ENCODE measurements around the gene SYN1. TPM values are rescaled to one million over a fixed set of nuclear protein-coding genes. Genes with fewer than 3 reads are reported as not detected.
"Not testable (repeated sequence)": the region's sequence is repeated elsewhere in the genome, so short reads cannot be mapped to it uniquely, and the experiment has no call there.

Gene SYN1
- total RNA-seq, 1 experiment from 2014 or later = not detected

DNA sequence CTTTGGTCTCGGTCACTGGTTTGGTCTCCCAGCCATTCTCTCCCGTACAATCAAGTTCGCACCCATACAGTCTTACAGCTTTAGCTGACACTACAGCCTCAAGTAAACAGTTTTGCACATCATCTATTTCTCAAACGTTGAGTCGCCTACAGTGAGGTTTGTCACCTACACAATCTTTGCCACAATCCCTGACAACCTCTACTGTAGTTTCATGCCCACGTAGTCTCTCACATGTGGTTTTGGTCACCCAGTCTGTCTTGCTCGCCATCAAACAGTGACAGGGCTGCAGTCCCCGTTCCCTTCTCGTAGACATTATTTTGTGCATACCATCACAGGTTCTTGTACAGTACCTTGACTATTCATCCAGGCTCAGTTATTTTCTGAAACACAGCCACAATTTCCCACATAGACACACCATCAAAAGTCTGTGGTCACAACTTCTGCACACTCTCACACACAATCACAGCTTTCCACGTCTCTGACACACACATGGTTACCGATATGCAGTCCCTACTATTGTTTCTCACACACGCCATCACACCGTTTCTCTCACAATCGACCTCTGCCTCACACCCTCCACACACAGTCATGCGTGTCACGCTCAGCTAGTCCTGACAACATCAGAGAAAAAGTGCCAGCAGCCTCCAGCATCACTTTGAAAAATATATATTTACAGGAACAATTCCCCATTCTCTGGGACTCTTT, 15.4 kb upstream of the SYN1 start:
- no peak for DNase-seq (ENCODE audit: low read depth)

- no peak for DNase-seq (ENCODE audit: low read depth)
Measured at GRCh38 chrX:47633689-47634590, 14.3 kb upstream of the SYN1 start.

- no peak for DNase-seq (ENCODE audit: low read depth)
Measured at GRCh38 chrX:47632666-47633065, 13.0 kb upstream of the SYN1 start.

- no peak for DNase-seq (ENCODE audit: low read depth)
Measured at GRCh38 chrX:47631676-47632075, 12.0 kb upstream of the SYN1 start.

GRCh38 chrX:47629419-47630200, 10.0 kb upstream of the SYN1 start, which contains the start of gene CFP:
Gene CFP, minus strand, starts transcription at chrX:47629930. Its CDS starts 86 bp downstream, at chrX:47629844.
- DNase-seq (ENCODE audit: low read depth) = no peak

- DNase-seq (ENCODE audit: low read depth) = no peak
Measured at GRCh38 chrX:47628982-47629381, 9.3 kb upstream of the SYN1 start.

- DNase-seq (ENCODE audit: low read depth) = no peak
Measured at GRCh38 chrX:47625365-47625764, 5.7 kb upstream of the SYN1 start.

DNA sequence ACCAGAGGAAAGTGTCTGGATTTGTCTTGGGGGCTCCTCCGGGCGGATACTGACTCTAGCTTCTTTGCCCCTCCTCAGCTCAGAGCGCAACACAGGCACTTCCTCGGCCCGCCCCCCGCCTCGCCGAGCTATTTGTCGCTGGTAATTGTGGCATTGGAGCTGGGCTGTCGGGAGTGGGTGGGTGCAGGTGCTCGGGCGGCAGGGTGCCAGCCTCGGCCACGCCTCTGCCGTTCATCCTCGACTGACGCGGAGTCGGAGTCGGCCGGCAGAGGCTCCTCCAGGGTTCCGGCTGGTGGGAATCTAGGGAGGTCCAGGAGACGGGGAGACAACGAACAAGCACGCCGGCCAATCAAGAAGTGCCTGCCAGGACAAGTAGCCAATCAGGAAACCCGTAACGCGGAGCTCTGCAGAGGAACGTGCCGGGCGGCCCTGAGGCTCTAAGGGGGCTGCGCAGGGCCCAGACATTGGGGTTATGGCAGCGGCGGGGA, 3.9 kb upstream of the SYN1 start:
- DNase-seq (ENCODE audit: low read depth) = peak; percentile 71

DNA sequence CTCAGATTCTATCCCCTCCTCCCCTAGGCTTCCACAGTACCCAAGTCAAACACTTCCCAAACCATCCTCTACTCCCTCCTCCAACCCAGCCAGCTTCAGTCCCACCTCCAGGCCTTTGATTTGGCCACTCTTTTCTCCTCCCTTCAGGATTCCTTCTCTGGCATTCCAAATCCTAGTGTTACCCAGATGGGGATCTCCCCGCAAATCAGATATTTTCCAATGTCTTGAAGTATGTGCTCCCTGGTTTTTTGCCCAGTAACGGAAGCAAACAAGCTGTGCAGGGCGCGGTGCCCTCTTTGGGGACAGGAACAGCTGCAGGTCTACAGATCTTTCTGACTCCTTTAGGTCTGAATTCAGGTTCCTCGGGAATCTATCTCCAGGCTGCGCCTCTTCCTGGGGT, 2.2 kb upstream of the SYN1 start:
- no peak for DNase-seq (ENCODE audit: low read depth)

DNA sequence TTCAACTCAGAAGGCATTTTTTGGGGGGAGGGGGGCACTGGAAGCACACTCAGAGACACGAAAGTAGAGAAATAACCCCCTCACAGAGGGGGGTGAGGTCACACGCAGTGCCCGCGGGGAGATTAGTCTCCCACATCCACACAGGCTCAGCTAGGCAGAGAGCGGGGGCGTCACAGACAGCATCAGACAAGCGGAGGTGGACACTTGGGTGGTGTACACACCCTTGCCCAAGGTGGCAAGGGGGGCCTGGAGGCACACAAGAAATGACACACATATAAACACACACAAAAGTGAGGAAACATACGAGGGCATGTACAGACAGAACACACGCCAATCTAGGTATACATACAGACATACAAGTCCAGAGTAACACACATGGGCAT, 637 bp upstream of the SYN1 start:
- DNase-seq (ENCODE audit: low read depth) = no peak

DNA sequence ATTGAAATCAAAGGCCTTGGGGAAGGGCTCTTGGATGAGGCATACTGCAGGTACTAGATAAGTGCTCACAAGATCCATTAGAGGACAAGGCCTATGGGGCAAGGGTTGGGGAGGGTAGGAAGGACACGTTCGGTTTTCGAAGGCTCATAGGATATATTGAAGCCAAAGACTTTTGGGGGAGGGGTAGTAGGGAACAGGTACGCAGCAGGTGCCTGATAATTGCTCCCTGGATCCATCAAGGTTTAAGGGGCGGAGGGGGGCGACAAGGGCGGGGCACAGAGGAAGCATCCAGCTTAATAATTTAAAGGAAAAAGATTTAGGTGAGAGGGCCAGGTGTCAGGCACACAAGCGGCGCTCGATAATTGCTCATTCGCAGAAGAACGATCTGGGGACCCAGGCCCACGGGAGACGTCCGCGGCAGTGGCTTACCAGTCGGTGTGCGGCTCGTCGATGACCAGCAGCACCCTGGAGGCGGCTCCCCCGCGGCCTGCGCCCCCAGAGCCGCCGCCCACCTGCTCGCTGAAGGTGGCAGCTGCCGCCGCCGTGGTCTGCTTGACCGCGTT, 653 bp downstream of the SYN1 start:
- no peak for DNase-seq (ENCODE audit: low read depth)

DNA sequence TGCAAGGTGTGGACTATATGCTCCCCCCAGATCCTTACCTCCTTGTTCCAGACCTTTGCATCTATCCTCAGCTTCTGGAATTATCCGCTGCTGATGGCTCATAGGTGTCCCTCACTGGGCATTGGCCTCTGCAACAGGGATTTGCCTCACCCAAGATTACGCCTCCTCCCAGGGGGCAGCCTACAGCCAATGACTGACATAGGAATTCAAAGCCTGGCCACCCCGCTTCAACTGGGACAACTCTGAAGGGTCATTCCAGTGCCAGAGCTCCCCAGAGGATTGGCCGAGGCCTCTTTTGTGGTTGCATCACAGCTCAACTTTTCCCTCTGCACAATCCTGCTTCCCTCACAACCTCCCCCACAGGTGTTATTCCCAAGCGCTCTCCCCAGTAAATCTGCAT, 5.0 kb downstream of the SYN1 start:
- no peak for DNase-seq (ENCODE audit: low read depth)

GRCh38 chrX:47613082-47613481, 6.6 kb downstream of the SYN1 start:
- DNase-seq (ENCODE audit: low read depth) = peak; percentile 20

DNA sequence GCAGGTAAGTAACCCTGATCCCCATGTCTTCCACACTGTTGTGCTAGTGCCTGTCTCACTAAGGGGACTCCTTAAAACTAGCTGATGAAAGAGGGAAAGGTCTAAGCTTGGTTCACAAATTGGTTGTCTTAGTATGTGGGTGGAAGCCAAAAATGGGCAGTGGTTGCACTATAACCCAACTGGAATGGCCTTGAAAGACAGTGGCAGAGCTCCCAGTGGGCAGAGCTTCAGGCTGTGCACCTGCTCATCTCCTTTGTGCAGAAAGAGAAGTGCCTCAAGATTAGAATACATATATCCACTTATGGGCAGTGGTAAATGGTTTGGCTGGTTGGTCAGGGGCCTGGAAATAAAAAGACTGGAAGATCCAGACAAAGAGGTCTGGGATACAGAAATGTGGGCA, 7.2 kb downstream of the SYN1 start:
- no peak for DNase-seq (ENCODE audit: low read depth)

GRCh38 chrX:47611926-47612325, 7.7 kb downstream of the SYN1 start:
- DNase-seq (ENCODE audit: low read depth) = no peak

GRCh38 chrX:47611489-47611888, 8.2 kb downstream of the SYN1 start:
- DNase-seq (ENCODE audit: low read depth) = no peak

GRCh38 chrX:47610511-47610910, 9.1 kb downstream of the SYN1 start:
- DNase-seq (ENCODE audit: low read depth) = no peak

GRCh38 chrX:47608130-47608810, 11.4 kb downstream of the SYN1 start:
- DNase-seq (ENCODE audit: low read depth) = no peak

- DNase-seq (ENCODE audit: low read depth) = no peak
Measured at GRCh38 chrX:47607091-47607490, 12.6 kb downstream of the SYN1 start.

- no peak for DNase-seq (ENCODE audit: low read depth)
Measured at GRCh38 chrX:47605024-47605423, 14.6 kb downstream of the SYN1 start.

DNA sequence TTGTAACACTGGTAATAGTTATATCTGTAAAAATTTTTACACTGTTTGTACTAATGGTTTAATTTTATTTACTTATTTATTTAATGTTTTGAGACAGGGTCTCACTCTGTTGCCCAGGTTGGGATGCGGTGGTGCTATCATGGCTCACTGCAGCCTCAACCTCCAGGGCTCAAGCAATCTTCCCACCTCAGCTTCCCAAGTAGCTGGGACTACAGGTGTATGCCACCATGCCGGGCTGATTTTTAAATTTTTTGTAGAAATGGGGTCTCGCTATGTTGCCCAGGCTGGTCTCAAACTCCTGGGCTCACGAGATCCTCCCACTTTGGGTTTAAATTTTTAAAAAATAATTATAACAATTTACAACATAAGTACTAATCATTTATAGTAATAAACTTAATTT, 16.5 kb downstream of the SYN1 start:
- not testable (repeated sequence) for DNase-seq (ENCODE audit: low read depth)

Data from Daoy (cell line).